Uterus (tissue), 4 donors: ENCODE results near the gene RAC2. TPM values are rescaled to one million over a fixed set of nuclear protein-coding genes. Genes with fewer than 3 reads are reported as not detected.

Experiments
- DNase-seq, 2 donors: peaks; one replicate each; pipeline ENCODE4 v3.0.0-alpha.2; 2019 to 2020
- H3K27ac ChIP-seq, 2 donors: fragments of 200-600 bp; sonication (generic); 1 replicate in 1 of 2; 2 replicates in 1 of 2; pipeline ENCODE4 v1.5.1; 2016 to 2018
- H3K27me3 ChIP-seq, 2 donors: fragments of 200-600 bp; sonication (generic); one replicate each; pipeline ENCODE4 v1.5.1; 2018 to 2019; ENCODE audit warnings: control low read depth in 1 of 2
- H3K36me3 ChIP-seq, 2 donors: fragments of 200-600 bp; sonication (generic); one replicate each; pipeline ENCODE4 v1.5.1; 2019; ENCODE audit warnings: control low read depth in 1 of 2
- H3K4me1 ChIP-seq, 2 donors: fragments of 200-600 bp; sonication (generic); one replicate each; pipeline ENCODE4 v1.5.1; 2018 to 2019; ENCODE audit warnings: control low read depth in 1 of 2
- H3K4me3 ChIP-seq, 2 donors: fragments of 200-600 bp; sonication (generic); 1 replicate in 1 of 2; 2 replicates in 1 of 2; pipeline ENCODE4 v1.5.1; 2018 to 2019; ENCODE audit warnings: mild to moderate bottlenecking in 1 of 2
- H3K9me3 ChIP-seq, 2 donors: fragments of 200-600 bp; sonication (generic); one replicate each; pipeline ENCODE4 v1.5.1; 2019; ENCODE audit warnings: control low read depth in 1 of 2
- POLR2A ChIP-seq, 2 donors: fragments of 450-650 bp; IDR thresholded peaks; one replicate each; pipeline ENCODE4 v1.6.1; 2016; ENCODE audit warnings: antibody characterized with exemption in 2 of 2, mild to moderate bottlenecking in 1 of 2, moderate library complexity in 1 of 2
- intact Hi-C: fragments of 100-400 bp; cut with DNase I; formaldehyde crosslinking; loops from one replicate; pipeline ENCODE4 v1.15.1; 2023; ENCODE audit warnings: low total_unique reads
- total RNA-seq, 4 donors: library from RNA; depleted of rRNA in 3 of 4; stranded (reverse); fragments of >200 nt in 3 of 4; gene quantifications; one replicate each; pipeline versions ENCODE4 v1.1.0 to v1.2.4, GENCODE V29; 2014 to 2023
- TF ChIP-seq, protein P1 (sequence below), 4 experiments: fragments of 200-600 bp in 2 of 4; fragments of 450-650 bp in 2 of 4; sonication (generic) in 2 of 4; IDR thresholded peaks; one replicate each; pipeline ENCODE4 v1.5.1; 2016 to 2019; ENCODE audit warnings: antibody characterized with exemption in 4 of 4, mild to moderate bottlenecking in 2 of 4, moderate library complexity in 1 of 4
- donor health status: DM: yes; HTN: yes; CAD: no.

Gene RAC2
- total RNA-seq, 4 donors from 2014 or later = 2.4 to 6.7 (median 4.5) TPM

DNA sequence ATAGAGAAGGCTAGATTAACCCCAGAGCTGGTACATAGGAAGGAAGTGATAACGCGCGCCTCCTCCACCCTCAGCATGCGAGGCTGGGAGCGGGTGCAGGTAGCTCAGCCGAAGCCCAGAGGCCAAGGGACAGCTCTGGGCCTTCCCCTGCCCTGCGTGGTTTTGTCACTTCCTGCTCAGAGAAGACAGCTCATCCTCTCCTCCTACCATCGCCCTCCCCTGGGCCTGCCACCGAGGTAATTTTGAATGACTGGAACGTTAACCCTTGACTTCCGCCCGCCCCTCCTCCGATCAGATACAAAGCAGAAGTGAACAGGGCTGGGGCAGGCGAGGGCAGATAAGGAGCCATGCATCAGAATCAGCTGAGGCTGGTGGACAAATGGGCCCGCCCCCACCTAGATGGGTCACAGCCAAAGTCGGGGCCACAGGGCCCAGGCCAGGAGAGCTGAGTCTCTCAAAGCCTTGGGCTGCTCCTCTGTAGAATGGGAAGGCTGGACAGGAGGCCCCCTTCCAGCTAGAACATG, 1.6 kb downstream of the RAC2 start:
- Histone ChIP-seq H3K9me3 (no peaks in the 10 kb centered on the region), H3K4me1 (no peaks in the 10 kb centered on the region), H3K27ac (no peak overlapping the region), H3K4me3 (no peak overlapping the region), H3K36me3 (no peaks in the 10 kb centered on the region), H3K27me3 (no peaks in the 10 kb centered on the region)
- DNase-seq = peak in 1 of 2 donors; percentile 32
- intact Hi-C loops = no loop called here
- no peak for TF ChIP-seq POLR2A (IDR thresholded peaks at IDR 0.05)
- TF ChIP-seq, protein P1, sequence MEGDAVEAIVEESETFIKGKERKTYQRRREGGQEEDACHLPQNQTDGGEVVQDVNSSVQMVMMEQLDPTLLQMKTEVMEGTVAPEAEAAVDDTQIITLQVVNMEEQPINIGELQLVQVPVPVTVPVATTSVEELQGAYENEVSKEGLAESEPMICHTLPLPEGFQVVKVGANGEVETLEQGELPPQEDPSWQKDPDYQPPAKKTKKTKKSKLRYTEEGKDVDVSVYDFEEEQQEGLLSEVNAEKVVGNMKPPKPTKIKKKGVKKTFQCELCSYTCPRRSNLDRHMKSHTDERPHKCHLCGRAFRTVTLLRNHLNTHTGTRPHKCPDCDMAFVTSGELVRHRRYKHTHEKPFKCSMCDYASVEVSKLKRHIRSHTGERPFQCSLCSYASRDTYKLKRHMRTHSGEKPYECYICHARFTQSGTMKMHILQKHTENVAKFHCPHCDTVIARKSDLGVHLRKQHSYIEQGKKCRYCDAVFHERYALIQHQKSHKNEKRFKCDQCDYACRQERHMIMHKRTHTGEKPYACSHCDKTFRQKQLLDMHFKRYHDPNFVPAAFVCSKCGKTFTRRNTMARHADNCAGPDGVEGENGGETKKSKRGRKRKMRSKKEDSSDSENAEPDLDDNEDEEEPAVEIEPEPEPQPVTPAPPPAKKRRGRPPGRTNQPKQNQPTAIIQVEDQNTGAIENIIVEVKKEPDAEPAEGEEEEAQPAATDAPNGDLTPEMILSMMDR (IDR thresholded peaks at IDR 0.05) = no peak

DNA sequence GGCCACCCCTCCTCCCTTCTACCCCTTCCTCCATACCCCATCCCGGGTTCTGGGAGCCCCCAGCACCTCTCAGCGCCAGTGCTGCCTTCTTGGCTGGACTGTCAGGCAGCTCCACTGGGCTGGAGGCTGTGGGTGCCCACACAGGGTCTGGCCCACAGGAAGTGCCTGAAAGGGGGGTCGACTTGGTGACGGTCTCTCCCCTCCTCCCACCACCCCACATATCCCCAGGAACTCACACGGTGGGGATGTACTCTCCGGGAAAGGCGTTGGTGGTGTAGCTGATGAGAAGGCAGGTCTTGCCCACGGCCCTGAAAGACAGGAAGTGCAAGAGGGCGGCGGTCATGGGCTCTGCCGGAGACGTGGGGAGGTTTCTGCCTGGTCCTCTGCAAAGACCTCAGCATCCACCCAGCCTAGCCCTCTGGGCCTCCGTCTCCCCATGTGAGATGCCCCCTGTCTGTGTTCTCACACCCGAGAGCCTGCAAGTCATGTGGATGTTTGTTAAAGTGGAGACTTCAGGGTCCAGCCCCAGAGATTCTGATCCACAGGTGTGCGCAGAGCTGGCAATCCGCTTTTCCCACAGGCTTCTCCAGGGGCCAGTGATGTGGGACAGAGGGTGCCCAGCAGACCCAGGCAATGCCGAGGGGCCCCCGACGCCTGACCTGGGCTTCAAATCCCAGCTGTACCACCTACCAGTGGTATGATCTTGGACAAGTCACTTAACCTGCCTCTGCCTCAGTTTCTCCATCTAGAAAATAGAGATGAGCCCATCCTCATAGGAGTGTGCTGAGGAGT, 2.5 kb downstream of the RAC2 start:
- no peak for DNase-seq
- Histone ChIP-seq H3K36me3 (no peaks in the 10 kb centered on the region), H3K4me3 (no peak overlapping the region), H3K4me1 (no peaks in the 10 kb centered on the region), H3K27me3 (no peaks in the 10 kb centered on the region), H3K27ac (no peak overlapping the region), H3K9me3 (no peaks in the 10 kb centered on the region)
- intact Hi-C loops = no loop called here
- TF ChIP-seq, protein P1 (IDR thresholded peaks at IDR 0.05) = no peak
- no peak for TF ChIP-seq POLR2A (IDR thresholded peaks at IDR 0.05)

DNA sequence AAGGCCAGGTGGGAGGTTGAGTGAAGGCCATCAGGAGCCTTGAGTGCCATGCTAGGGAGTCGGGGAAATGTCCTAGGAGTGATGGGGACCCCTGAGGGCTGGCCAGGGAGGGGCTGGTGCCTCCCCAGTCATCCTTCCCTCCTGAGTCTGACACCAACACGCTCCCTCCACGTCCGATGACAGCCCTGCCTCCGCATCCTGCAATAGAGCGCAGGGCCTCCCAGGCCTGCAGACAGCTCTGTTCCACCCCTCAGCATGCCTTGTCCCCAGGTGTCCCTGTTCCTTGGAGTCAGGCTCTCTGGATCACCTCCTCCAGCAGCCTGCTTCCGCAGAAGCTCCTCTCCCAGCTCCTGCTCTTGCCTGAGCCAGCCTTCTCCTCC, 3.1 kb downstream of the RAC2 start:
- DNase-seq = no peak
- Histone ChIP-seq H3K27ac (no peak overlapping the region), H3K4me1 (no peaks in the 10 kb centered on the region), H3K9me3 (no peaks in the 10 kb centered on the region), H3K27me3 (no peaks in the 10 kb centered on the region), H3K4me3 (no peak overlapping the region), H3K36me3 (no peaks in the 10 kb centered on the region)
- intact Hi-C loops = no loop called here
- TF ChIP-seq, protein P1 (IDR thresholded peaks at IDR 0.05) = no peak
- TF ChIP-seq POLR2A (IDR thresholded peaks at IDR 0.05) = no peak

DNA sequence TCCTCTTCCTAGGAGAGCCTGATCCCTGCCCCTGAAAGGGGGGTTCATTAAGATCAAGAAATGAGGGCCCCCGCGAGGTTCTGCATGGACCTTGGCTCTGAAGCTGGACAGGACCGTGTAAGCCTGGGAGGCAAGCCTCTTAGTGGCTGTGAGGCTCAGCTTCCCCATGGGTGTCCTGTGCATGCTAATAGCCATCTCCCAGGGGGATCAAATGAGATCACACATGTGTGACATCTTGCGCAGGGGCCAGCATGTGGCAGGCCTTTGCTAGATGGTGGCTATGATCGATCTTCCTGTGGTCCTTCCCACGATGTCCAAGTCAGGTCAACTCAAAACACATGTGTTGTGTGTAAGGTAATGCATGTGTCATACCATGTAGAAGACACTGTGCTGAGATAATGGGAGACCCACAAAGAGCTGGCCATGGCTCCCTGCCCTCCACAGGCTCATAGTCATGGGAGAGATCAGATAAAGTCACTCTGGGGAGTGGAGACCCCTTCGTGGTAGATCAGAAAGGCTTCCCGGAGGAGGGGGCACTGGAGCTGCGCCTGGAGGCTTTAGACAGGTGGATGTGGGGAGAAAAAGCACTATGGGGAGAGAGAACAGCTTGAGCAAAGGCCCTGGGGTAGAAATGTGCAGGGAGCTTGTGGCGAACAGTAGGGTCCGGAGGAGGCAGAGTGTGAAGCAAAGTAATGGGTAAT, 3.7 kb downstream of the RAC2 start:
- TF ChIP-seq POLR2A (IDR thresholded peaks at IDR 0.05) = no peak
- TF ChIP-seq, protein P1 (IDR thresholded peaks at IDR 0.05) = no peak
- no peaks in the 10 kb centered on the region for H3K9me3 ChIP-seq
- intact Hi-C loops = no loop called here
- no peak for DNase-seq
- no peak overlapping the region for H3K27ac ChIP-seq
- no peak overlapping the region for H3K4me3 ChIP-seq
- no peaks in the 10 kb centered on the region for H3K4me1 ChIP-seq
- no peaks in the 10 kb centered on the region for H3K27me3 ChIP-seq
- H3K36me3 ChIP-seq = no peaks in the 10 kb centered on the region
